NCI-H2029 (cell line): ENCODE data around the gene SUN2.

Experiments used
- DNase-seq: peaks from one replicate; lab custom pipeline; 2025; lab: John Stamatoyannopoulos, UW

Gene SUN2

GRCh38 chr22:38697425-38698089 is 58.2 kb downstream of the SUN2 start:
- no peak for DNase-seq

- DNase-seq = no peak
Measured at GRCh38 chr22:38696606-38697424, 59.0 kb downstream of the SUN2 start.

DNA sequence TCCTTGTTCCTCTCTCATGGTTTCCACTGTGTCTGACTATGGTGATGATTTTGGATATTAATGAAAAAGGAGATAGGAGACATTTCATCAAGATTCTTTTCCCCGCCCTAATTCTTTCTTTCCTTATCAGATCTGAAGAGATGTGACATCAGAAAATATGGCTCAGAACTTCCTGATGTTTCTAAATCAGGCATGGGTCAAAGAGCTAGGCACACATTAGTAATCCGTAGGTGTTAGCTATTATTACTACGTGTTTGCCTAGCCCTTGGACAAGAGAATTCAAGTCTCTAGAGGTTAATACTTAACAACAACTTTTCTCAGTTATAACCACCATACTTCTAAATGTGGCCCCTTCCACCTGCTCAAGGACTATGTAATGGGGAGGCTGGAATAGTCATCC is 60.9 kb downstream of the SUN2 start:
- no peak for DNase-seq

DNA sequence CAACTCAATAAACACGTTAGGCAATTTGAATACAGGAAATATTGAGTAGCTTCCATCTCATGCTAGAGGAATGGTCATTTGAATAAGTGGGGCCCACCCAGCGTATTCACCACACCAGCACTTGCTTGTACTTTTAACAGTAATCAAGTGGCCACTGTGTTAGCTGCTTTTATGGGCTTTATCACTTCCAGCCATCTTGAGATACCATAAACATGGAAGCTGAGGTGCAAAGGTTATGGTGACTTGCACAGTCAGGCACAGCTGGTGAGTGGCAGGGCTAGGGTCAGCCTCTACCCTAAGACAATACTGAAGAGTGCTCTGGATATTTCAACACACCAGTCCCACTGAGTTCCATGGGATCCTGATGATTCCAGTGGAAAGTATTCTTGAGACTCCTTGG is 61.7 kb downstream of the SUN2 start:
- DNase-seq = no peak

DNA sequence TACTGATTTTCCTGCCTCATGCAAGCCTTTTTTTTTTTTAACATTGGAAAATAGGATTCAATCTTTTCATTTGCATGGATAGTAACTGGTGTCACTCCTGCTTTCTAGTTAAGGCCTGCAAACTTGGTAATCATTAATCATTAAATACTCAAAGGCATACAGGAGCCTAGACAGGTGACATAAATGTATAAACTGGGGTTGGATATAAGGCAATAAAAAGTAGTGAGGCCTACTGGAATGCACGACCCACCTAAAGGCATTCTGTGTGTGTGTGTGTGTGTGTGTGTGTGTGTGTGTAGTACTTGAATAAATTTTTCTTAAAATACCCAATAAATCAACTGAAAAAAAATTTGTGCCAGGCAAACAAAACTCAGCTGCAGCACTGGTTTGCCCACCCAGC is 66.1 kb downstream of the SUN2 start:
- DNase-seq = no peak

DNA sequence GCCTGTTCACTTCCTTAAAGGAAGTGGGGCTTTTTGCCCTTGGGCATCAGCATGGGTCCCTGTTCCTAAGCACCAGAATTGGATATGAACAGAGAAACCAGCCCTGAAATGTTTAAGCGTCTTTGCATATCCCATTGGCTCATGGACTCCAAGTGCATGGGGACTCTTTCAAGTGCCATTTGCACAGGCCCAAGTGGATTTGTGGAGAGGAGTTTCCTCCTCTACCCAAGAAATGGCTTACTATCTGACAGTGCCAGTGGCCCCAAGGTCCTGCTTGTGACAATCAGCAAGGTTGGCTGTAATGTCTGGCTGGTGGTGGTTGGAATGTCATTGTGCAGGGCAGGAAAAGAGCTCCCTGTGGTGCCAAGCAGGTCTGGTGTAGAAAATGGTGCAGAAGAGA is 70.0 kb downstream of the SUN2 start:
- DNase-seq = no peak

GRCh38 chr22:38684895-38685294 is 70.9 kb downstream of the SUN2 start:
- DNase-seq = no peak
